Measurements from ENCODE around the gene ROBO1.

ROBO1 gene

DNA sequence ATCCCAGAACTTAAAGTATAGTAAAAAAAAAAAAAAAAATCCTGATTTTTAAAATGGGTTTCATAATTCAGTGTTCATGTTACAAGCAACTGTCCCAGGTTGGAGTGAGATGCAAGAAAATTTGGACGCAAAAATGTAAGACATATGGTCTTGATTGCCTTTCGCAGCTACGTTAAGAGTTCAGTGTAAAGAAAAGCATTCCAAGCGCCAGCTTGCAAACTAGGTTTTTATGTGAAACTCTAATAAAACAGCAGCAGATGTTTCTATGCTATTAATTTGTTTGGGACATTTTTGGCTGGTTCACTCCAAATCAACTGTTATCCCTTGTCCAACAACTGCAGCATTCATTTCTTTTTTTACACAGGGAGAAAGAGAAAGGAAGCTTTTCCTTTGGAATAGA lies 957.8 kb downstream of the ROBO1 start:
- H3K27ac ChIP-seq: no peak overlapping the region
- TF ChIP-seq, protein P1, sequence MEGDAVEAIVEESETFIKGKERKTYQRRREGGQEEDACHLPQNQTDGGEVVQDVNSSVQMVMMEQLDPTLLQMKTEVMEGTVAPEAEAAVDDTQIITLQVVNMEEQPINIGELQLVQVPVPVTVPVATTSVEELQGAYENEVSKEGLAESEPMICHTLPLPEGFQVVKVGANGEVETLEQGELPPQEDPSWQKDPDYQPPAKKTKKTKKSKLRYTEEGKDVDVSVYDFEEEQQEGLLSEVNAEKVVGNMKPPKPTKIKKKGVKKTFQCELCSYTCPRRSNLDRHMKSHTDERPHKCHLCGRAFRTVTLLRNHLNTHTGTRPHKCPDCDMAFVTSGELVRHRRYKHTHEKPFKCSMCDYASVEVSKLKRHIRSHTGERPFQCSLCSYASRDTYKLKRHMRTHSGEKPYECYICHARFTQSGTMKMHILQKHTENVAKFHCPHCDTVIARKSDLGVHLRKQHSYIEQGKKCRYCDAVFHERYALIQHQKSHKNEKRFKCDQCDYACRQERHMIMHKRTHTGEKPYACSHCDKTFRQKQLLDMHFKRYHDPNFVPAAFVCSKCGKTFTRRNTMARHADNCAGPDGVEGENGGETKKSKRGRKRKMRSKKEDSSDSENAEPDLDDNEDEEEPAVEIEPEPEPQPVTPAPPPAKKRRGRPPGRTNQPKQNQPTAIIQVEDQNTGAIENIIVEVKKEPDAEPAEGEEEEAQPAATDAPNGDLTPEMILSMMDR (conservative IDR thresholded peaks at IDR 0.05): no peak
- TF ChIP-seq ZFX (IDR thresholded peaks at IDR 0.05): no peak

- no peak for TF ChIP-seq ZFX (IDR thresholded peaks at IDR 0.05)
- H3K27ac ChIP-seq: no peak overlapping the region
These were observed 963.4 kb downstream of the ROBO1 start for GRCh38 chr3:78804251-78805037.

DNA sequence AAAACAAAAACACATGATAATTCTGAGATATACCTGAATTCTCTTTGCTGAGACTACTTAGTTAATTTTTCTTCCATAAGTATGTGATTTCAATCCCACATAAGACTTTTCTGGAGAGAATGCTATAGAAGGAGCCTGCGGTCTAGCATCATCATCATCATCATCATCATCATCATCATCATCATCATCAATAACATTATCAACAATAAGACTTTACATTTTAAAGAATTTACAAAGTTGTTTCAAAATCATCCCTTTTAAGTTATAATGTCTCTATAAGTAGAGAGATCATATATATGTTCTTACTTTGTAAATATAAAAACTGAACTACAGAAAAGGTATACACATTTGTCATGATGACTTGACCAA lies 965.3 kb downstream of the ROBO1 start:
- H3K27ac ChIP-seq: no peak overlapping the region
- no peak for TF ChIP-seq ZFX (IDR thresholded peaks at IDR 0.05)
- TF ChIP-seq, protein P1 (conservative IDR thresholded peaks at IDR 0.05): no peak

DNA sequence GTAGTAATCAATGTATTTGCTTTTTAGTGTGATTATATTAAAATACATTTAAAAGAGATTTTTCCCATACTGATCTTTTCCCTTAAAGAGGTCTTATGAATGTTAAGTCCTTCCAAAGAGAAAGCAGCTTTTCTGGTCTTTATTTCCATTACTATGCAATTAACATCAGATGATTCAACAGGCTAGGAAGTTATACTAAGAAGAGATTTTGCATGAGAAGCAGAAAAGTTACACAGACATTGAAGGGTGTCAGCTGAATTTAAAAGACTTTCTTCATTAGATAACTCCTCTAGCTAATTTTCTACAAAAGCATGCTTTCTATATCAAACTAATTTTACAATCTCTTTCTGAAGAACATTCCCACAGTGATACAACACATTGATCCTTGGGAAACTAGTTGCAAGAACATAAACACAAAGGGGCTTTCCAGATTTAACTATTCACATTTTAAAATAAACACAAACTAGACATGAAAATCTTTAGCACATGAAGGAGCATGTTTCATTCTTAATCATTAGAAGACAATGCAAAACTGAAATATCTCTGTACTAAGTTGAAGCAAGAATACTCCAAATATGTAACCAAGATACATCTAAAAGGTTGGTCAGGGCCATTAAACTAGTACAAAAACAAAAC lies 965.8 kb downstream of the ROBO1 start:
- TF ChIP-seq, protein P1 (conservative IDR thresholded peaks at IDR 0.05): no peak
- no peak for TF ChIP-seq ZFX (IDR thresholded peaks at IDR 0.05)
- H3K27ac ChIP-seq: no peak overlapping the region

- no peak for TF ChIP-seq ZFX (IDR thresholded peaks at IDR 0.05)
- TF ChIP-seq, protein P1 (conservative IDR thresholded peaks at IDR 0.05): no peak
- H3K27ac ChIP-seq: peak overlapping the region; percentile 58
These were observed 968.1 kb downstream of the ROBO1 start for GRCh38 chr3:78799681-78800080.

GRCh38 chr3:78798266-78798832 lies 969.4 kb downstream of the ROBO1 start:
- no peak overlapping the region for H3K27ac ChIP-seq
- TF ChIP-seq ZFX (IDR thresholded peaks at IDR 0.05): no peak
- TF ChIP-seq, protein P1 (conservative IDR thresholded peaks at IDR 0.05): no peak

DNA sequence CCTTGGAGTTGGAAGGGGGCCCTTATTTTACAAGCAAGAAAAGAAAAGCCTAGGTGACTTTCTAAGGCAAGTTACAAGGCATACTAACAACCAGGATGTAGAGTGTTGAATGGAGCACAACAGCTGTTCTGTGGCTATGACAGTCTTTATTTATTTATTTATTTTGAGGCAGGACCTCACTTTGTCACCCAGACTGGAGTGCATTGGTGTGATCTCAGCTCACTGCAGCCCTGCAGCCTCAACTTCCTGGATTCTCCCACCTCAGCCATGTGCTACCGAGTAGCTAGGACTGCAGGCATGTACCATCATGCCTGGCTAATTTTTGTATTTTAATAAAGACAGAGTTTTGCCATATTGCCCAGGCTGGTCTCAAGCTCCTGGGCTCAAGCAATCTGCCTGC lies 973.4 kb downstream of the ROBO1 start:
- H3K27ac ChIP-seq: no peak overlapping the region

More for the DNA sequence above, 973.4 kb downstream of the ROBO1 start:
- TF ChIP-seq ZFX (IDR thresholded peaks at IDR 0.05): no peak
- TF ChIP-seq, protein P1 (conservative IDR thresholded peaks at IDR 0.05): no peak
